ENCODE results near the gene DDX46.

DNA sequence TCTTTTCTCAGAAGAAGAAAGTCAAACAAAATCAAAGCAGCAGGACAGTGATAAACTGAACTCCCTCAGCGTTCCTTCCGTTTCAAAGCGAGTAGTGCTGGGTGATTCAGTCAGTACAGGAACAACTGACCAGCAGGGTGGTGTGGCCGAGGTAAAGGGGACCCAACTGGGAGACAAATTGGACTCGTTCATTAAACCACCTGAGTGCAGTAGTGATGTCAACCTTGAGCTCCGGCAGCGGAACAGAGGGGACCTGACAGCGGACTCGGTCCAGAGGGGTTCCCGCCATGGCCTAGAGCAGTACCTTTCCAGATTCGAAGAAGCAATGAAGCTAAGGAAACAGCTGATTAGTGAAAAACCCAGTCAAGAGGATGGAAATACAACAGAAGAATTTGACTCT is 17.5 kb upstream of the DDX46 start:
- TF ChIP-seq, protein P1, sequence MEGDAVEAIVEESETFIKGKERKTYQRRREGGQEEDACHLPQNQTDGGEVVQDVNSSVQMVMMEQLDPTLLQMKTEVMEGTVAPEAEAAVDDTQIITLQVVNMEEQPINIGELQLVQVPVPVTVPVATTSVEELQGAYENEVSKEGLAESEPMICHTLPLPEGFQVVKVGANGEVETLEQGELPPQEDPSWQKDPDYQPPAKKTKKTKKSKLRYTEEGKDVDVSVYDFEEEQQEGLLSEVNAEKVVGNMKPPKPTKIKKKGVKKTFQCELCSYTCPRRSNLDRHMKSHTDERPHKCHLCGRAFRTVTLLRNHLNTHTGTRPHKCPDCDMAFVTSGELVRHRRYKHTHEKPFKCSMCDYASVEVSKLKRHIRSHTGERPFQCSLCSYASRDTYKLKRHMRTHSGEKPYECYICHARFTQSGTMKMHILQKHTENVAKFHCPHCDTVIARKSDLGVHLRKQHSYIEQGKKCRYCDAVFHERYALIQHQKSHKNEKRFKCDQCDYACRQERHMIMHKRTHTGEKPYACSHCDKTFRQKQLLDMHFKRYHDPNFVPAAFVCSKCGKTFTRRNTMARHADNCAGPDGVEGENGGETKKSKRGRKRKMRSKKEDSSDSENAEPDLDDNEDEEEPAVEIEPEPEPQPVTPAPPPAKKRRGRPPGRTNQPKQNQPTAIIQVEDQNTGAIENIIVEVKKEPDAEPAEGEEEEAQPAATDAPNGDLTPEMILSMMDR (IDR thresholded peaks at IDR 0.05), result no peak
- TF ChIP-seq EZH2 (IDR thresholded peaks at IDR 0.05), result no peak
